Brain microvascular endothelial cell (primary cell): Measurements from ENCODE around the gene SHC2.
"Not testable (repeated sequence)": the region's sequence is repeated elsewhere in the genome, so short reads cannot be mapped to it uniquely, and the experiment has no call there.

Experiments used
- DNase-seq: peaks from one replicate; pipeline ENCODE4 v3.0.0-alpha.2; 2020
- H3K27ac ChIP-seq: fragments of 250-450 bp; sonication (Bioruptor Pico); 2 replicates; pipeline ENCODE4 v1.5.1; 2020; ENCODE audit warnings: mild to moderate bottlenecking, moderate library complexity
- H3K27me3 ChIP-seq: fragments of 250-450 bp; sonication (Bioruptor Pico); replicated peaks from 2 replicates; pipeline ENCODE4 v1.5.1; 2020; ENCODE audit warnings: mild to moderate bottlenecking
- H3K36me3 ChIP-seq: fragments of 250-450 bp; sonication (Bioruptor Pico); replicated peaks from 2 replicates; pipeline ENCODE4 v1.5.1; 2020; ENCODE audit warnings: mild to moderate bottlenecking
- H3K4me3 ChIP-seq: 2 replicates; pipeline ENCODE4 v1.5.1; 2011; ENCODE audit warnings: low read depth, mild to moderate bottlenecking, control low read depth, low read length, moderate library complexity
- CTCF ChIP-seq: IDR thresholded peaks from 2 replicates; pipeline ENCODE4 v1.5.1; 2011; ENCODE audit warnings: low read depth, mild to moderate bottlenecking, moderate library complexity, low read length, control low read depth, inconsistent platforms; ENCODE audit errors: missing control alignments
- in situ Hi-C: cut with HindIII; loops from 2 replicates; pipeline ENCODE4 v1.10.0; 2017; ENCODE audit warnings: low sequenced_read_pairs, low pct_ligation_motif_present

The SHC2 gene

GRCh38 chr19:413756-414420, 46.9 kb downstream of the SHC2 start:
- TF ChIP-seq CTCF, result no peak
- Histone ChIP-seq H3K36me3 (no peaks in the 10 kb centered on the region), H3K27ac (no peak overlapping the region), H3K27me3 (peaks cover 10% of the 10 kb centered on the region), H3K4me3 (no peak overlapping the region)
- in situ Hi-C loops, result no loop called here
- DNase-seq, result no peak

GRCh38 chr19:412356-413355, 48.2 kb downstream of the SHC2 start:
- Histone ChIP-seq H3K4me3 (no peak overlapping the region), H3K27ac (no peak overlapping the region), H3K36me3 (no peaks in the 10 kb centered on the region), H3K27me3 (peaks cover 10% of the 10 kb centered on the region)
- no peak for DNase-seq
- in situ Hi-C loops, result no loop called here
- TF ChIP-seq CTCF, result no peak

GRCh38 chr19:411723-412355, 49.0 kb downstream of the SHC2 start:
- Histone ChIP-seq H3K36me3 (no peaks in the 10 kb centered on the region), H3K27me3 (peaks cover 10% of the 10 kb centered on the region), H3K4me3 (no peak overlapping the region), H3K27ac (no peak overlapping the region)
- in situ Hi-C loops, result no loop called here
- TF ChIP-seq CTCF, result no peak
- no peak for DNase-seq

DNA sequence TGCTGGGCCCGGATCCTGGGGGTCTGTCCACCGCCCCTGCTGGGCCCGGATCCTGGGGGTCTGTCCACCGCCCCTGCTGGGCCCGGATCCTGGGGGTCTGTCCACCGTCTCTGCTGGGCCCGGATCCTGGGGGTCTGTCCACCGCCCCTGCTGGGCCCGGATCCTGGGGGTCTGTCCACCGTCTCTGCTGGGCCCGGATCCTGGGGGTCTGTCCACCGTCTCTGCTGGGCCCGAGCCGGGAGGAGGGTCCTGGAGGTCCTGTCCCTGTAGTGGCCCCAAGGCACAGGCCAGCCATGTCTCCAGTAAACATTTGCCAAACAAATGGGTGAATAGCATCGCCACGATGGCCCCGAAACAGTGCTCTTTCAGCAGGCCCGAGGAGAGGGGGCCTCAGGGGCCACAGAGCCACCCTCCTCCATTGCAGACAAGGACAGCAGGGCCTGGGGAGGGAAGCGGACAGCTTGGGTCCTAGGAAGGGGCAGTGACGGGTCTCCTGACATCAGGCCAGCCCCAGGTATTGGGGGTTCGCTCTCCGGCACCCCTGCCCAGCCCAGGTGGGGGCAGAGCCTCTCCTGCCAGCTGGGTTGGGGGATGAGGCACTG, 49.6 kb downstream of the SHC2 start:
- in situ Hi-C loops, H3K36me3 ChIP-seq, DNase-seq, H3K4me3 ChIP-seq, H3K27me3 ChIP-seq, H3K27ac ChIP-seq: not testable (repeated sequence)

- Histone ChIP-seq H3K27me3 (peaks cover 10% of the 10 kb centered on the region), H3K36me3 (no peaks in the 10 kb centered on the region)
- DNase-seq, result no peak
Measured at GRCh38 chr19:410243-410781, 50.5 kb downstream of the SHC2 start.

More at GRCh38 chr19:410243-410781, 50.5 kb downstream of the SHC2 start:
- Histone ChIP-seq H3K27ac (no peak overlapping the region), H3K4me3 (no peak overlapping the region)
- no peak for TF ChIP-seq CTCF
- in situ Hi-C loops, result no loop called here
